Tongue (tissue), 2 donors: ENCODE data around the gene HSPA1A. TPM values are rescaled to one million over a fixed set of nuclear protein-coding genes. Genes with fewer than 3 reads are reported as not detected.
"Not testable (repeated sequence)": the region's sequence is repeated elsewhere in the genome, so short reads cannot be mapped to it uniquely, and the experiment has no call there.

ENCODE experiments used
- DNase-seq: peaks from one replicate; pipeline ENCODE4 v3.0.0-alpha.2; 2015
- total RNA-seq: library from RNA; depleted of rRNA; stranded (reverse); fragments of >200 nt; gene quantifications from one replicate; pipeline ENCODE4 v1.2.3, GENCODE V29; 2014

HSPA1A gene
- total RNA-seq, 1 donor from 2014 or later: 698 TPM

DNA sequence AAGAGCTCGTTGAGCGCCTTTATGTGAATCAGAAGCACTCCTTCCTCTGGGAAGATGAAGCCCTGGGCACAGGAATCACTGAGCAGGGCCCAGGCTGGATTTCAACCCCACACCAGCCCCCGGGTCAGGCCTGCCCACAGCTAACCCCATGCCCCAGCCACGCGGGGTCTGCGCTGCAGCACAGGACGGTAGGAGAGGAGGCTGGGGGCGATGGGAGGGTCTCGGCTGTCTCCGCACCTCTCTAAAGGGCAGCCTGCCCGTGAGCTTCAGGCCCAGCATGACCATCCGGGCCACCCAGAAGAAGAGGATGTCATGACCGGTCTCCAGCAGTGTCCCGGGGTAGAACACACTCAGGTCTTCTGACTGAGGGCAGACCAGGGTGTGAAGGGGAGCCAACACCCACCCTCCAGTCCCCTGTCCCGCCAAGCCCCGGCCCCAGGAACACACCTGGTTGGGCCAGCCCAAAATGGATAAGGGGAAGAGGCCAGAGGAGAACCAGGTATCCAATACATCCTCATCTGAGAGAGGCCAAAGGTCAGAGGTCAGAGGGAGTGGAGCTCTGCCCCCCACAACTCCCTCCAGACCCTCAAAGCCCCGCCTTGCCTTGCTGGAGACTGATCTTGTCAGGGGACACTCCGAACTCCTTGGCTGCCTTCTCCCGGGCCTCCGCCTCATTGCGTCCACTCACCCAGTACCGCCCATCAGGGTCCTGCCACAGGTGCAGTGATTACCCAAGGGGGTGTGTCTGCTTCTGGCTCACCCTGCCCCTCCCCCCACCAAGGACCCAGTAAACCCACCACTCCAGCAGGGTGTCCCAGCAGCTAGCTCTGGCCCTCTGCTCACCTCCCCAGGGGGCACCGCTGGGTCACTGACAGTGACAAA is 33.9 kb upstream of the HSPA1A start:
- DNase-seq: no peak

- DNase-seq: no peak
Measured at GRCh38 chr6:31782126-31782855, 33.1 kb upstream of the HSPA1A start.

GRCh38 chr6:31784098-31784925 is 31.0 kb upstream of the HSPA1A start:
- DNase-seq: no peak

- DNase-seq: no peak
Measured at GRCh38 chr6:31785475-31785874, 29.9 kb upstream of the HSPA1A start.

DNA sequence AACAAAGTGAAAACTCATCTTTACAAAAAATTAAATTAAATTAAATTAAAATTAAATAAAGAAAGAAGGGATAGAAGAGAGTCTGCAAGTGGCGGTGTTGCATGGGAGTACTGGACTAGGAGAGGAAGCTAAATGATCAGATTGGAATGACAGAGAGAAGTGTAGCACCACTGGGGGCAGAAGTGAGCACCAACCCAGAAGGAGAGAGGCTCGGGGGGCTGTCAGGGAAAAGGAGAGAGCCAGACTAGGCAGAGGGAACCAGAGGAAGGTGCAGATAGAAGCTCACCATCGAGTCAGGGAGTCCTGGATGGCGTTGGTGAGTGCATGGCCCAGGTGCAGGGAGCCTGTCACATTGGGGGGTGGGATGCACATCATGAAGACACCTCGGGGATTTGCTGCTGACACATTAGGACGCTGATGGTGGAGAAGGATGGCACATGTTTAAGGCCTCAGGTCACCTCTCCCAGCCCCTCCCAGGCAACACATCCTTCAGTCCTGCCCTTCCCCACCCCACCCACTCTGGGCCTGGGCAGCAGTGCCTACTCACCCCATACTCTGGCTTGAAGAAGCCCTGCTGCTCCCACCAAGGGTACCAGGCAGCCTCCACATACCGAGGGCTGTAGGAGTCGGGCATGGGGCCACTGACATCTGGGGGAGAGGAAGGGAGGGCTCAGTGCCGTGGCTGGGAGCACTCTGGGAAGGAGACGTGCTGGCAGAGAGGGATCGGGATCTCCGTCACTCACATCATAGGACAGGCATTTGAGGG is 23.8 kb upstream of the HSPA1A start:
- peak; percentile 78 for DNase-seq

- no peak for DNase-seq
Measured at GRCh38 chr6:31792090-31792374, 23.3 kb upstream of the HSPA1A start.

DNA sequence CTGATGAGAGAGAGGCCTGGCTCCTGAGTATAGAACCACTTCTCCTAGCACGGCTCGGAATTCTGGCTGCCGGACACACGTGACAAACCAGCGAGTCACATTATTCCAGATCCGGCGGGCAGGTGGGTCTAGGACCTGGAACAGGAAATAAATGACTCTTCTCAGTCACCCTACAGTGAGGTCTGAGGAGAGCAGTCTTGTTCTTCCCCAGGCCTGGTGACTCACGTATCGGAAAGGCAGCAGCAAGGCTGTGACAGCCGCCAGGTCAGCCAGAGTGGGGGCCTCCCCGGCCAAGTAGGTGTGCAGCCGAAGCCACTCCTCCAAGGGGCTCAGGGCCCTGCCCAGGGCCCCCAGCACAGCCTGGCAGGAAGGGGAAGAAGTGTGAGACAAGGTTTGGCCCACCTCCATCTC is 22.6 kb upstream of the HSPA1A start:
- DNase-seq: no peak

- not testable (repeated sequence) for DNase-seq
Measured at GRCh38 chr6:31793927-31794245, 21.5 kb upstream of the HSPA1A start.

- peak; percentile 30 for DNase-seq
Measured at GRCh38 chr6:31794294-31794865, 21.0 kb upstream of the HSPA1A start.

DNA sequence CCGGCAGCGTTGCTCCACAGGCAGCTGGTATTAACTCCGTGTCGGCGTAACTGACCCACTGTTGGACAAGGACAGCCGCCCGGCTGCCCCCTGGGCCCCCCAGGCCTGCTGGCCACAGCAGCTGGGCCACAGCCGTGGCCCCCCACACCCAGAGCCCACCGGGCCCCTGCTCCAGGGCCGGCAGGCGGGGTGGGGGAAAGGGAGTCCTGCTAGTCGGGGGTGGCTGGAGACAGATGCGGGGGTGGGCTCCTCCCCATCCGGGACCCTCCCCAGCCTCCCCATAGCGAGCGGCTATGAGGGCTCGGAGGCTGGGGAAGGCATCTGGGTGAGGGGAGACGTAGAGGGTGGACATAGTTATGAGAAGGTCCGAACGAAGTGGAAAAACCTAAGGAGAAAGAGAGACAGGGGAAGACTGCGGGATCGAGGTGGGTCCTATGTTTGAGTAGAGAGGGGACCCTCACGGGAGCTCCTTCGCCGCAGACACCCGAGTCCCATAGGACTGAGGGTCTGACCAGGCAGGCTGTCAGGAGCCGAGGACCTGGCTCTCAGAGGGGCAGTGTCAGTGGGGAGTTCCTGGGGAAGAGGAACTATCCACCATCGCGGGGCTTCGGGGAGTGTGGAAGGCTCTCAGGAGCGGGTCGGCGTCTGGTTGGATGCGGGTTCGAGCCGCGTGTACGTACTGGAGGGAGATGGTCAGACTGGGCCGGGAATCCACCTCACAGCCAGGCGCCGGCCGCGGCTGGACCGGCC is 20.3 kb upstream of the HSPA1A start:
- peak; percentile 31 for DNase-seq

DNA sequence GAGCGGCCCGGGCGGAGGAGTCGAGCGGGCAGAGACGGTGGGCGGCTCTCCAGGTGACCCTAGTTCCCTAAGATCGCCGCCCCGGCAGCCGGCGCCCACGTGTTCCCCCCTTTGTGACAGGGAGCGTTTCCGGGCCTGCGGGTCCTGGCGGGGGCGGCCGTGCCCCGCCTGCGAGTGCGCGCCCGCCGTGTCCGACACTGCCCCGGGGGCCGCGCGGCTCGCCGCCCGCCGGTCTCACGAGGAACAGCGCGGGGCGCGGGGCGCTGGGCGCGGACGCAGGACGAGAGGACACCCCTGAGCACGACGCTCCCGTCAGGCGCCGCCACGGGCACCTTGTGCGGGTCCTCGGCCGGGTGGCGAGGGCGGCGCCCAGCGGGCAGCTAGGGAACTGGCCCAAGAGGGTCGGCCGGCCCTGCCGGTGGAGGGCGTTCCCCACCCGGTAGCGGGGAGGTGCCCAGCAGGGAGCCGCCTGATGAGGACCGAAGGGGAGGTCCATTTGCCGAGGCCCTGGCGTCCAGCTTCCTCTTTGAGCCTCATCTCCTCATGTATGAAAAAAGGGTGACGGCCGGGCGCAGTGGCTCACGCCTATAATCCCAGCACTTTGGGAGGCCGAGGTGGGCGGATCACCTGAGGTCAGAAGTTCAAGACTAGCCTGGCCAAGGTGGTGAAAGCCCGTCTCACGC is 19.6 kb upstream of the HSPA1A start, which contains the start of gene VARS1:
Gene VARS1 (minus strand): TSS at position 137 of the 683 bp plus-strand sequence. CDS start 535 bp downstream, outside the sequence.
- peak; percentile 92 for DNase-seq

- DNase-seq: no peak
Measured at GRCh38 chr6:31796993-31797385, 18.4 kb upstream of the HSPA1A start.

DNA sequence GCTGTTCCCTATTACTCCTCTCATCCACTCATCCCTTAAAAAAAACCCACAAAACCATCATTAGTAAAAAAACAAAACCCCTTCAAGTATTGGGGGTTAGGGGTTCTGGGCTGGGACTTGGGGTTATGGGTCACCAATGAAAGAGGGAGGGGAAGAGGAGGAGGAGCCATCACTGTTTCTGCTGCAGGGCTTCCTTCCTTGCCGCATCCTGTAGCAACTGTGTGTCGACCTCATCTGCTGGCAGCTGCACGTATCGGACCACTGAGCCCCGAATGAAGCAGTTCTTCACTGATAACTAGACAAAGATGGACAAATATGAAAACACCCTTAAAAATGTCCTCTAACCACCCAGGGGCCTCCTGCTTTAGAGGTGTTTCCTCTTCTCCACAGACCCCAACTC is 17.8 kb upstream of the HSPA1A start:
- no peak for DNase-seq

DNA sequence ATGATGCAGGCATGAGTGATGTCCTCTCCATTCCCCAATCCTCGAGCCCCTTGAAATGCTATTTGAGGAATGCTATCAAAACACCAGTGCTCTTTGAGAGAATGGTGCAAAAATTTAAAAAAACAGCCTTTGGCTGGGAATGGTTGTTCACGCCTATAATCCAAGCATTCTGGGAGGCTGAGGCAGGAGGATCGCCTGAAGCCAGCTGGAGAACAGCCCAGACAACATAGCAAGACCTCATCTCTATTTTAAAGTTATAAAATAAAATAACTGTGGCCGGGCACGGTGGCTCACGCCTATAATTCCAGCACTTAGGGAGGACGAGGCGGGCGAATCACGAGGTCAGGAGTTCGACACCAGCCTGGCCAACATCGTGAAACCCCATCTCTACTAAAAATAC is 15.6 kb upstream of the HSPA1A start:
- DNase-seq: no peak

DNA sequence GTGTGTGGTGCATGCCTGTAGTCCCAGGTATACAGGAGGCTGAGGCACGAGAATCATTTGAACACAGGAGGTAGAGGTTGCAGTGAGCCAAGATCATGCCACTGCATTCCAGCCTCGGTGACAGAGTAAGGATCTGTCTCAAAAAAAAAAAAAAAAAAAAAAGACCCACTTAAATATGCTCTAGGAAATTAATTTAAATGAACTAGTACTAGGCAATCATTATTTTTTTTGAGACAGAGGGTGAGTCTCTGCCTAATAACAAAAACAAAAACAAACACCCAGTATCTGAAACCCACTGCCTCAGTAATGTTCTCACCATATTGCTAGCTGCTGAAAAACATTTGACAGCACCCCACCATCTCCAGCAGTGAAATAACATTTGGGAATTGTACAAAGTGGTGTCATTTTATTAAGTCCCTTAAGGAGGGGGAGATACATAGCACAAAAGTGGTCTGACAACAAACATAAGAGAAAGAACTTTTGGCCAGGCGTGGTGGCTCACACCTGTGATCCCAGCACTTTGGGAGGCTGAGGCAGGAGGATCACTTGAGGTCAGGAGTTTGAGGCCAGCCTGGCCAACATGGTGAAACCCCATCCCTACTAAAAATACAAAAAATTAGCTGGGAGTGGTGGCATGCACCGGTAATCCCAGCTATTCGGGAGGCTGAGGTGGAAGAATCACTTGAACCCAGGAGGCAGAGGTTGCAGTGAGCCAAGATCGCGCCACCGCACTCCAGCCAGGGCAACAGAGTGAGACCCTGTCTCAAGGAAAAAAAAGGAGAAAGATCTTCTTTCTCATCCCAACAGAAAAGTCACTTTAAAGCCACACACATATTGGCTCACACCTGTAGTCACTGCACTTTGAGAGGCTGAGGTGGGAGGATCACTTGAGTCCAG is 14.1 kb upstream of the HSPA1A start:
- DNase-seq: not testable (repeated sequence)

DNA sequence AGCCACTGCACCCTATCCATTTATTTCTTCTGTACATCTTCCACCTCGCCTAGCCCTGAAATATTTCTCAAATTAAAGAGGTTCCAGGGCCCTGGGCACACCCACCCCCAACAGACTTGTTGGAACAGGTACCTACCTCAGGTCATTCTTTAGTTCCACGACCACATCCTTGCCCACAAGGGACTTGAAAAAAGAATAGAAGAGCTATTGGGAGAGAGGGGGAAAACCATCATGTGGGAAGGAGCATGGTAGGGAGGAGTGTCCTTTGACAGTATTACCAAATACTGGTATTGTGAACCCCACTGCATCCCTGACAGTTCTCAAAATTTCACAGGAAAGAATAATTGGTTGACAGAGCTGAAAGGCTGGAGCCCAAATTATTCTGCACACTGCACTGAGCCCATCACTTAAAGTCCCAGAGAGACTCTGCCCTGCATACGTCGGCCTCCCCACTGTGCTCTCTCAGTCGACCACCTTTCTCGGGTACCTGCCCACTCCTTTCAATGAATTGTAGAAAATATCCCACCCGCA is 9.3 kb upstream of the HSPA1A start:
- DNase-seq: no peak

- DNase-seq: peak; percentile 99
Measured at GRCh38 chr6:31806470-31807272, 8.7 kb upstream of the HSPA1A start, which contains the start of gene LSM2. Gene LSM2, minus strand, starts transcription at chr6:31806966. Its CDS starts 209 bp downstream, at chr6:31806757.

GRCh38 chr6:31808599-31808998 is 6.7 kb upstream of the HSPA1A start:
- not testable (repeated sequence) for DNase-seq
